ENCODE results near the gene PSMB2. TPM values are rescaled to one million over a fixed set of nuclear protein-coding genes. Genes with fewer than 3 reads are reported as not detected.
"Not testable (repeated sequence)": the region's sequence is repeated elsewhere in the genome, so short reads cannot be mapped to it uniquely, and the experiment has no call there.

PSMB2 gene
- total RNA-seq, 1 donor from 2014 or later: 70.7 TPM

DNA sequence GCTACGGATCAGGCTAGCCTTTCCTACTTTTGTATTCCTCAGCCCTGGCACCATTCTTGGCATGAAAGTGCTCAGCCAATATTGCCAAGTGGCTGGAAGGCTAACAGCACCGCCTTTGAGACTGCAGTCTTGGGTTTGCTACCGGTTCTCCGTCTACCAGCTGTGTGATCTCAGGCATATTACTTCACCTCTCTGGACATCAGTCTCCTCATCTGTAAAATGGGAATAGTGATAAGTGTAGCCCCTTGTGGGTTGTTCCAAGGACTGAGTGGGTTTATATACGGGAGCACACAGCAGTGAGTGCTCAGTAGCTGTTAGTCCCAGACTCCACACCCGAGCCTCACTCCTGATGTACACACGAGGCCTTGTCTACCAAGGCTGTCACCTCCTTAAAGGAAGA lies 54.5 kb downstream of the PSMB2 start:
- Mint-ChIP-seq H3K27ac (ENCODE audit: unreplicated experiment) (no peak overlapping the region), H3K4me1 (ENCODE audit: unreplicated experiment) (no peaks in the 10 kb centered on the region), H3K36me3 (ENCODE audit: unreplicated experiment) (no peaks in the 10 kb centered on the region), H3K4me3 (ENCODE audit: unreplicated experiment) (no peak overlapping the region), H3K27me3 (ENCODE audit: unreplicated experiment) (no peaks in the 10 kb centered on the region), H3K9me3 (ENCODE audit: unreplicated experiment) (no peaks in the 10 kb centered on the region)
- TF ChIP-seq, protein P1, sequence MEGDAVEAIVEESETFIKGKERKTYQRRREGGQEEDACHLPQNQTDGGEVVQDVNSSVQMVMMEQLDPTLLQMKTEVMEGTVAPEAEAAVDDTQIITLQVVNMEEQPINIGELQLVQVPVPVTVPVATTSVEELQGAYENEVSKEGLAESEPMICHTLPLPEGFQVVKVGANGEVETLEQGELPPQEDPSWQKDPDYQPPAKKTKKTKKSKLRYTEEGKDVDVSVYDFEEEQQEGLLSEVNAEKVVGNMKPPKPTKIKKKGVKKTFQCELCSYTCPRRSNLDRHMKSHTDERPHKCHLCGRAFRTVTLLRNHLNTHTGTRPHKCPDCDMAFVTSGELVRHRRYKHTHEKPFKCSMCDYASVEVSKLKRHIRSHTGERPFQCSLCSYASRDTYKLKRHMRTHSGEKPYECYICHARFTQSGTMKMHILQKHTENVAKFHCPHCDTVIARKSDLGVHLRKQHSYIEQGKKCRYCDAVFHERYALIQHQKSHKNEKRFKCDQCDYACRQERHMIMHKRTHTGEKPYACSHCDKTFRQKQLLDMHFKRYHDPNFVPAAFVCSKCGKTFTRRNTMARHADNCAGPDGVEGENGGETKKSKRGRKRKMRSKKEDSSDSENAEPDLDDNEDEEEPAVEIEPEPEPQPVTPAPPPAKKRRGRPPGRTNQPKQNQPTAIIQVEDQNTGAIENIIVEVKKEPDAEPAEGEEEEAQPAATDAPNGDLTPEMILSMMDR (IDR thresholded peaks at IDR 0.05): no peak
- DNase-seq (ENCODE audit: extremely low spot score, unreplicated experiment): no peak

- H3K27ac Mint-ChIP-seq (ENCODE audit: unreplicated experiment); H3K4me1 Mint-ChIP-seq (ENCODE audit: unreplicated experiment); DNase-seq (ENCODE audit: extremely low spot score, unreplicated experiment); H3K4me3 Mint-ChIP-seq (ENCODE audit: unreplicated experiment); H3K36me3 Mint-ChIP-seq (ENCODE audit: unreplicated experiment); H3K27me3 Mint-ChIP-seq (ENCODE audit: unreplicated experiment); H3K9me3 Mint-ChIP-seq (ENCODE audit: unreplicated experiment): not testable (repeated sequence)
These were observed 55.5 kb downstream of the PSMB2 start for GRCh38 chr1:35585805-35586204.

- no peaks in the 10 kb centered on the region for H3K27me3 Mint-ChIP-seq (ENCODE audit: unreplicated experiment)
- no peaks in the 10 kb centered on the region for H3K4me1 Mint-ChIP-seq (ENCODE audit: unreplicated experiment)
- TF ChIP-seq, protein P1 (IDR thresholded peaks at IDR 0.05): no peak
- H3K27ac Mint-ChIP-seq (ENCODE audit: unreplicated experiment): no peak overlapping the region
- H3K36me3 Mint-ChIP-seq (ENCODE audit: unreplicated experiment): no peaks in the 10 kb centered on the region
- H3K4me3 Mint-ChIP-seq (ENCODE audit: unreplicated experiment): no peak overlapping the region
- no peak for DNase-seq (ENCODE audit: extremely low spot score, unreplicated experiment)
- no peaks in the 10 kb centered on the region for H3K9me3 Mint-ChIP-seq (ENCODE audit: unreplicated experiment)
These were observed 56.0 kb downstream of the PSMB2 start for GRCh38 chr1:35585281-35585680.

DNA sequence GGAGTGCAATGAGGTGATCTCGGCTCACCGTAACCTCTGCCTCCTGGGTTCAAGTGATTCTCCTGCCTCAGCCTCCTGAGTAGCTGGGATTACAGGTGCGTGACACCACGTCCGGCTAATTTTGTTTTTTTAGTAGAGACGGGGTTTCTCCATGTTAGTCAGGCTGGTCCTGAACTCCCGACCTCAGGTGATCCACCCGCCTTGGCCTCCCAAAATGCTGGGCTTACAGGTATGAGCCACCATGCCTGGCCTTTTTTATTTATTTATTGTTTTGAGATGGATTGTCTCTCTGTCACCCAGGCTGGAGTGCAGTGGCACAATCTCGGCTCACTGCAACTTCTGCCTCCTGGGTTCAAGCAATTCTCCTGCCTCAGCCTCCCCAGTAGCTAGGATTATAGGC lies 59.7 kb downstream of the PSMB2 start:
- not testable (repeated sequence) for H3K27me3 Mint-ChIP-seq (ENCODE audit: unreplicated experiment); H3K36me3 Mint-ChIP-seq (ENCODE audit: unreplicated experiment); H3K4me3 Mint-ChIP-seq (ENCODE audit: unreplicated experiment); H3K9me3 Mint-ChIP-seq (ENCODE audit: unreplicated experiment); H3K4me1 Mint-ChIP-seq (ENCODE audit: unreplicated experiment); H3K27ac Mint-ChIP-seq (ENCODE audit: unreplicated experiment); DNase-seq (ENCODE audit: extremely low spot score, unreplicated experiment)

GRCh38 chr1:35580949-35581388 lies 60.4 kb downstream of the PSMB2 start:
- Mint-ChIP-seq H3K36me3 (ENCODE audit: unreplicated experiment) (no peaks in the 10 kb centered on the region), H3K27me3 (ENCODE audit: unreplicated experiment) (peaks cover 5% of the 10 kb centered on the region), H3K4me1 (ENCODE audit: unreplicated experiment) (peaks cover 3% of the 10 kb centered on the region), H3K27ac (ENCODE audit: unreplicated experiment) (no peak overlapping the region), H3K9me3 (ENCODE audit: unreplicated experiment) (no peaks in the 10 kb centered on the region), H3K4me3 (ENCODE audit: unreplicated experiment) (no peak overlapping the region)
- DNase-seq (ENCODE audit: extremely low spot score, unreplicated experiment): no peak
- TF ChIP-seq, protein P1 (IDR thresholded peaks at IDR 0.05): no peak

DNA sequence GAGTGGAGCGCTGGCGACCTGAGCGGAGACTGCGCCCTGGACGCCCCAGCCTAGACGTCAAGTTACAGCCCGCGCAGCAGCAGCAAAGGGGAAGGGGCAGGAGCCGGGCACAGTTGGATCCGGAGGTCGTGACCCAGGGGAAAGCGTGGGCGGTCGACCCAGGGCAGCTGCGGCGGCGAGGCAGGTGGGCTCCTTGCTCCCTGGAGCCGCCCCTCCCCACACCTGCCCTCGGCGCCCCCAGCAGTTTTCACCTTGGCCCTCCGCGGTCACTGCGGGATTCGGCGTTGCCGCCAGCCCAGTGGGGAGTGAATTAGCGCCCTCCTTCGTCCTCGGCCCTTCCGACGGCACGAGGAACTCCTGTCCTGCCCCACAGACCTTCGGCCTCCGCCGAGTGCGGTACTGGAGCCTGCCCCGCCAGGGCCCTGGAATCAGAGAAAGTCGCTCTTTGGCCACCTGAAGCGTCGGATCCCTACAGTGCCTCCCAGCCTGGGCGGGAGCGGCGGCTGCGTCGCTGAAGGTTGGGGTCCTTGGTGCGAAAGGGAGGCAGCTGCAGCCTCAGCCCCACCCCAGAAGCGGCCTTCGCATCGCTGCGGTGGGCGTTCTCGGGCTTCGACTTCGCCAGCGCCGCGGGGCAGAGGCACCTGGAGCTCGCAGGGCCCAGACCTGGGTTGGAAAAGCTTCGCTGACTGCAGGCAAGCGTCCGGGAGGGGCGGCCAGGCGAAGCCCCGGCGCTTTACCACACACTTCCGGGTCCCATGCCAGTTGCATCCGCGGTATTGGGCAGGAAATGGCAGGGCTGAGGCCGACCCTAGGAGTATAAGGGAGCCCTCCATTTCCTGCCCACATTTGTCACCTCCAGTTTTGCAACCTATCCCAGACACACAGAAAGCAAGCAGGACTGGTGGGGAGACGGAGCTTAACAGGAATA lies 64.0 kb downstream of the PSMB2 start:
- no peak for DNase-seq (ENCODE audit: extremely low spot score, unreplicated experiment)
- H3K4me3 Mint-ChIP-seq (ENCODE audit: unreplicated experiment): no peak overlapping the region
- H3K4me1 Mint-ChIP-seq (ENCODE audit: unreplicated experiment): peaks cover 10% of the 10 kb centered on the region
- no peaks in the 10 kb centered on the region for H3K36me3 Mint-ChIP-seq (ENCODE audit: unreplicated experiment)
- no peaks in the 10 kb centered on the region for H3K9me3 Mint-ChIP-seq (ENCODE audit: unreplicated experiment)
- TF ChIP-seq, protein P1 (IDR thresholded peaks at IDR 0.05): no peak
- peaks cover 5% of the 10 kb centered on the region for H3K27me3 Mint-ChIP-seq (ENCODE audit: unreplicated experiment)
- no peak overlapping the region for H3K27ac Mint-ChIP-seq (ENCODE audit: unreplicated experiment)

DNA sequence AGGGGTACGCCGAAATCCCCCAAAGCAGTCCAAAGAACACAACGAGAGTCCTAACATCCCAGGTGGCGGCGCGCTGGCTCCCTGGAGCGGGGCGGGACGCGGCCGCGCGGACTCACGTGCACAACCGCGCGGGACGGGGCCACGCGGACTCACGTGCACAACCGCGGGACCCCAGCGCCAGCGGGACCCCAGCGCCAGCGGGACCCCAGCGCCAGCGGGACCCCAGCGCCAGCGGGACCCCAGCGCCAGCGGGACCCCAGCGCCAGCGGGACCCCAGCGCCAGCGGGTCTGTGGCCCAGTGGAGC lies 64.6 kb downstream of the PSMB2 start:
- not testable (repeated sequence) for H3K27ac Mint-ChIP-seq (ENCODE audit: unreplicated experiment); H3K9me3 Mint-ChIP-seq (ENCODE audit: unreplicated experiment); H3K4me3 Mint-ChIP-seq (ENCODE audit: unreplicated experiment); H3K27me3 Mint-ChIP-seq (ENCODE audit: unreplicated experiment); DNase-seq (ENCODE audit: extremely low spot score, unreplicated experiment); H3K36me3 Mint-ChIP-seq (ENCODE audit: unreplicated experiment)
- H3K4me1 Mint-ChIP-seq (ENCODE audit: unreplicated experiment): peaks cover 11% of the 10 kb centered on the region
